WTC11 (cell line): ENCODE results near the gene KIRREL3.

Experiments
- ATF6 ChIP-seq: sonication (generic); formaldehyde crosslinking; IDR thresholded peaks from 2 replicates; pipeline ENCODE4 v1.8.1; 2023; ENCODE audit warnings: mild to moderate bottlenecking, missing genetic modification reagents
- E2F1 ChIP-seq: sonication (generic); formaldehyde crosslinking; IDR thresholded peaks from 2 replicates; pipeline ENCODE4 v1.8.0; 2022; ENCODE audit warnings: mild to moderate bottlenecking, missing genetic modification reagents
- ESRRA ChIP-seq: sonication (generic); formaldehyde crosslinking; IDR thresholded peaks from 2 replicates; pipeline ENCODE4 v1.8.1; 2022; ENCODE audit warnings: mild to moderate bottlenecking, missing genetic modification reagents, borderline replicate concordance
- GTF2I ChIP-seq: fragments of 250-450 bp; sonication (Bioruptor Pico); conservative IDR thresholded peaks from 2 replicates; pipeline ENCODE4 v1.4.0; 2021; ENCODE audit warnings: mild to moderate bottlenecking
- MXD4 ChIP-seq: fragments of 250-450 bp; sonication (Bioruptor Pico); IDR thresholded peaks from 2 replicates; pipeline ENCODE4 v1.8.0; 2021; ENCODE audit warnings: mild to moderate bottlenecking, moderate library complexity, borderline replicate concordance
- SP1 ChIP-seq: sonication (generic); formaldehyde crosslinking; conservative IDR thresholded peaks from 2 replicates; pipeline ENCODE4 v1.8.1; 2022; ENCODE audit warnings: missing genetic modification reagents
- TF ChIP-seq, protein P1 (sequence below): fragments of 200-600 bp; IDR thresholded peaks from 2 replicates; pipeline ENCODE4 v1.8.0; 2022; ENCODE audit warnings: antibody characterized with exemption
- TF ChIP-seq, protein P2 (sequence below): sonication (generic); formaldehyde crosslinking; conservative IDR thresholded peaks from 2 replicates; pipeline ENCODE4 v1.8.1; 2022; ENCODE audit warnings: mild to moderate bottlenecking, missing genetic modification reagents

DNA sequence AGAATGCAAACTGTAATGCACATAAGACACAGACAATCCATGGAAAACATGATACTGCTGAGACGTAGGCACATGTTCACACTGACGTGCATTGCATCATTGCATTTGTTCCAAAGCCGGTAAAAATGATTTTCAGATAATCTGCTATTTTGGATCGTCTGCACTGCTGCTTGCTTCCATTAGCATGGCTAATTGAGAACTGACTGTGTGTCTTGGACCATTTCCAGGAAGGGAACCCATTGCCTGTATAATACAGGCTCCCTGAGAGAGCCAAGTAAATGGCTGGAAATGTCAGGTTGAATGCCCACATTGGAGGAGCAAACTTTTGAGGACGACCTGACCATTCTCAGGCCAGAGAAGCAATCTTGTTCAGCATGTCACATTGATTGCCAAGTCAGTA, 340.2 kb downstream of the KIRREL3 start:
- no peak for TF ChIP-seq ATF6 (CRISPR knock-in tag)
- no peak for TF ChIP-seq MXD4 (CRISPR knock-in tag)
- no peak for TF ChIP-seq E2F1 (CRISPR knock-in tag)
- TF ChIP-seq SP1: no peak
- TF ChIP-seq, protein P1, sequence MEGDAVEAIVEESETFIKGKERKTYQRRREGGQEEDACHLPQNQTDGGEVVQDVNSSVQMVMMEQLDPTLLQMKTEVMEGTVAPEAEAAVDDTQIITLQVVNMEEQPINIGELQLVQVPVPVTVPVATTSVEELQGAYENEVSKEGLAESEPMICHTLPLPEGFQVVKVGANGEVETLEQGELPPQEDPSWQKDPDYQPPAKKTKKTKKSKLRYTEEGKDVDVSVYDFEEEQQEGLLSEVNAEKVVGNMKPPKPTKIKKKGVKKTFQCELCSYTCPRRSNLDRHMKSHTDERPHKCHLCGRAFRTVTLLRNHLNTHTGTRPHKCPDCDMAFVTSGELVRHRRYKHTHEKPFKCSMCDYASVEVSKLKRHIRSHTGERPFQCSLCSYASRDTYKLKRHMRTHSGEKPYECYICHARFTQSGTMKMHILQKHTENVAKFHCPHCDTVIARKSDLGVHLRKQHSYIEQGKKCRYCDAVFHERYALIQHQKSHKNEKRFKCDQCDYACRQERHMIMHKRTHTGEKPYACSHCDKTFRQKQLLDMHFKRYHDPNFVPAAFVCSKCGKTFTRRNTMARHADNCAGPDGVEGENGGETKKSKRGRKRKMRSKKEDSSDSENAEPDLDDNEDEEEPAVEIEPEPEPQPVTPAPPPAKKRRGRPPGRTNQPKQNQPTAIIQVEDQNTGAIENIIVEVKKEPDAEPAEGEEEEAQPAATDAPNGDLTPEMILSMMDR: no peak
- TF ChIP-seq, protein P2, sequence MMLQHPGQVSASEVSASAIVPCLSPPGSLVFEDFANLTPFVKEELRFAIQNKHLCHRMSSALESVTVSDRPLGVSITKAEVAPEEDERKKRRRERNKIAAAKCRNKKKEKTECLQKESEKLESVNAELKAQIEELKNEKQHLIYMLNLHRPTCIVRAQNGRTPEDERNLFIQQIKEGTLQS (CRISPR knock-in tag): no peak
- no peak for TF ChIP-seq GTF2I (CRISPR knock-in tag)
- TF ChIP-seq ESRRA (CRISPR knock-in tag): no peak
